MCF 10A (cell line): ENCODE results near the gene ZDHHC5. TPM values are rescaled to one million over a fixed set of nuclear protein-coding genes. Genes with fewer than 3 reads are reported as not detected.

Experiments
- BruUV-seq: library from RNA; stranded (reverse); fragments of 400-500 nt; replicated peaks from 2 replicates; lab custom pipeline; 2021; lab: Mats Ljungman, UMichigan
- CTCF ChIA-PET: fragments of 300-600 bp; sonication (Branson Sonifier 250); formaldehyde crosslinking; extraction: SDS; loops from one replicate; lab custom pipeline; 2021; ENCODE audit warnings: antibody characterized with exemption, inconsistent platforms; lab: Yijun Ruan, JAX
- POLR2A ChIA-PET: fragments of 300-600, 350-650 bp; sonication (Branson Sonifier 250); formaldehyde crosslinking; extraction: SDS; loops from one replicate; lab custom pipeline; 2020; ENCODE audit warnings: antibody characterized with exemption, inconsistent platforms; lab: Yijun Ruan, JAX
- DNase-seq: peaks from one replicate; pipeline ENCODE4 v3.0.0-alpha.2; 2018; ENCODE audit not compliant: unreplicated experiment
- H3K27ac Mint-ChIP-seq: one replicate; pipeline ENCODE4 v1.8.0; 2022; ENCODE audit warnings: mild to moderate bottlenecking, low read depth, mixed read lengths; ENCODE audit not compliant: unreplicated experiment
- H3K27me3 Mint-ChIP-seq: one replicate; pipeline ENCODE4 v1.8.0; 2022; ENCODE audit warnings: mixed read lengths; ENCODE audit not compliant: insufficient read depth, unreplicated experiment
- H3K36me3 Mint-ChIP-seq: one replicate; pipeline ENCODE4 v1.8.0; 2022; ENCODE audit warnings: mild to moderate bottlenecking, moderate library complexity, mixed read lengths; ENCODE audit not compliant: insufficient read depth, unreplicated experiment
- H3K4me1 Mint-ChIP-seq: one replicate; pipeline ENCODE4 v1.8.0; 2022; ENCODE audit warnings: mixed read lengths; ENCODE audit not compliant: insufficient read depth, unreplicated experiment
- H3K4me3 Mint-ChIP-seq: one replicate; pipeline ENCODE4 v1.8.0; 2022; ENCODE audit warnings: mild to moderate bottlenecking, moderate library complexity, mixed read lengths; ENCODE audit not compliant: unreplicated experiment
- H3K9me3 Mint-ChIP-seq: one replicate; pipeline ENCODE4 v1.8.0; 2022; ENCODE audit warnings: mixed read lengths; ENCODE audit not compliant: unreplicated experiment
- intact Hi-C: fragments of 100-400 bp; cut with micrococcal nuclease; formaldehyde crosslinking; loops from 2 replicates; pipeline ENCODE4 v1.14.1; 2022
- total RNA-seq: library from RNA; stranded (reverse); gene quantifications from 2 replicates; pipeline ENCODE4 v1.2.3, GENCODE V29; 2022
- TF ChIP-seq, protein P1 (sequence below): fragments of 200-600 bp; IDR thresholded peaks from one replicate; pipeline ENCODE4 v1.8.0; 2022; ENCODE audit warnings: antibody characterized with exemption, mild to moderate bottlenecking; ENCODE audit not compliant: unreplicated experiment

ZDHHC5 gene
- total RNA-seq, 1 experiment from 2014 or later, result 73.8 TPM

DNA sequence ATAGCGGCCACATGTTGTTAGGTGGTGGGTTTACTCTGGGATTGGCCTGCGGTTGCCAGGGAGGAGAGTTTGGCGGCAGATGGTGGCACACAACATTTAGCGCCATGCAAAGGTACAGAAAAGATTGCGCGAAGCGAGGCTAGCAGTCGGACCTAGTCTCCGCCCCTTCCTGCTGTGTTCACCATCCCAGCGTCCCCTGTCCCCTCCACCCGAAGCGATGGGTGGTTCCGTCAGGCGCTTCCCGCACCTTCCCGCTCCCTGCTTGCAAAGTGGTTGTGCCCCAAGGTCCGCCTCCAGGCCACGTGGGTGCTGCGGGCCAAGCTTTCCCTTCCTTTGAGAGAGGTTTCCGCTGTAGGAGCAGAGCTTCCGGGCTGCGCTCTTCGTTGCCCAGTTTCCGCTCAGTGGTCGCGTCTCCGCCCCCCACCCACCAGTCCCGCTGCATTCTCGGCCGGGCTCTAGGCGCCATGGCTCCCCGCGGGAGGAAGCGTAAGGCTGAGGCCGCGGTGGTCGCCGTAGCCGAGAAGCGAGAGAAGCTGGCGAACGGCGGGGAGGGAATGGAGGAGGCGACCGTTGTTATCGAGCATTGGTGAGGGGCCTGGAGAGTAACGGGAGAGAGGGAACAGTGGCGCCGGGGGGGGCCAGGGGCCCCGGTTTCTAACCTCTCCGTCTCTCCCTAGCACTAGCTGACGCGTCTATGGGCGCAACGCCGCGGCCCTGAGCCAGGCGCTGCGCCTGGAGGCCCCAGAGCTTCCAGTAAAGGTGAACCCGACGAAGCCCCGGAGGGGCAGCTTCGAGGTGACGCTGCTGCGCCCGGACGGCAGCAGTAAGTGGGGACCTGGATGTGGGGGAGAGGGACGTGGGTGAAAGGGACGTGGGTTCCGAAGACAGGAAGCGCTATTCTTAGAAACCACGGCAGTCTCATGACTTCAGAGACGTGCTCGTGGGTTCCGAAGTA, 73.5 kb downstream of the ZDHHC5 start, which contains the start of gene SELENOH:
Gene SELENOH, plus strand, starts transcription at position 360 of the 955 bp plus-strand sequence. Its CDS starts 105 bp downstream, at position 465.
- H3K27ac Mint-ChIP-seq, result peak within 1 kb of the TSS; percentile 99
- ChIA-PET POLR2A (interaction anchor here (0.6 to 5.9 kb wide), 26 partner anchors 8 to 943 kb away, joined by 3 to 109 read pairs (median 4); partner anchors contain the start of genes BTBD18, CTNND1, MED19 and SLC43A3), CTCF (interaction anchor here (0.6 to 4.4 kb wide), 8 partner anchors 10 to 542 kb away, joined by 3 to 44 read pairs (median 4); partner anchors contain the start of gene BTBD18)
- no TSS peak for BruUV-seq
- H3K4me3 Mint-ChIP-seq, result peak within 1 kb of the TSS; percentile 89
- H3K9me3 Mint-ChIP-seq, result no peaks in the 10 kb centered on the region
- intact Hi-C loops, result no loop called here
- no peaks in the 10 kb centered on the region for H3K27me3 Mint-ChIP-seq
- H3K4me1 Mint-ChIP-seq, result no peaks in the 10 kb centered on the region
- peaks cover 79% of the 10 kb centered on the region for H3K36me3 Mint-ChIP-seq
- DNase-seq, result peak; percentile 90
- TF ChIP-seq, protein P1, sequence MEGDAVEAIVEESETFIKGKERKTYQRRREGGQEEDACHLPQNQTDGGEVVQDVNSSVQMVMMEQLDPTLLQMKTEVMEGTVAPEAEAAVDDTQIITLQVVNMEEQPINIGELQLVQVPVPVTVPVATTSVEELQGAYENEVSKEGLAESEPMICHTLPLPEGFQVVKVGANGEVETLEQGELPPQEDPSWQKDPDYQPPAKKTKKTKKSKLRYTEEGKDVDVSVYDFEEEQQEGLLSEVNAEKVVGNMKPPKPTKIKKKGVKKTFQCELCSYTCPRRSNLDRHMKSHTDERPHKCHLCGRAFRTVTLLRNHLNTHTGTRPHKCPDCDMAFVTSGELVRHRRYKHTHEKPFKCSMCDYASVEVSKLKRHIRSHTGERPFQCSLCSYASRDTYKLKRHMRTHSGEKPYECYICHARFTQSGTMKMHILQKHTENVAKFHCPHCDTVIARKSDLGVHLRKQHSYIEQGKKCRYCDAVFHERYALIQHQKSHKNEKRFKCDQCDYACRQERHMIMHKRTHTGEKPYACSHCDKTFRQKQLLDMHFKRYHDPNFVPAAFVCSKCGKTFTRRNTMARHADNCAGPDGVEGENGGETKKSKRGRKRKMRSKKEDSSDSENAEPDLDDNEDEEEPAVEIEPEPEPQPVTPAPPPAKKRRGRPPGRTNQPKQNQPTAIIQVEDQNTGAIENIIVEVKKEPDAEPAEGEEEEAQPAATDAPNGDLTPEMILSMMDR, result no peak

DNA sequence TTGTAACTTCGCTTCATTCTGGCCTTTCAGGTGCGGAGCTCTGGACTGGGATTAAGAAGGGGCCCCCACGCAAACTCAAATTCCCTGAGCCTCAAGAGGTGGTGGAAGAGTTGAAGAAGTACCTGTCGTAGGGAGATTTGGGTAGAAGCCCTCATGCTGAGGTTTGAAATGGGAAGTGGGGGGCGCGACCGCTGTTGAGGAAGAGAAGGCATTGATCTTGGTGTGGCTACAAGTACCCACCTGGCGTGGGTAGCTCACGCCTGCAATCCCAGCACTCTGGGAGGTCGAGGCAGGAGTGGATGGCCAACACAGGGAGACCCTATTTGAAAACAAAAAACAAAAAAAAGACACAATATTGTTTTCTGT, 74.2 kb downstream of the ZDHHC5 start:
- Mint-ChIP-seq H3K36me3 (peaks cover 77% of the 10 kb centered on the region), H3K27ac (peak overlapping the region; percentile 99), H3K9me3 (no peaks in the 10 kb centered on the region), H3K4me3 (peak overlapping the region; percentile 89), H3K4me1 (no peaks in the 10 kb centered on the region), H3K27me3 (no peaks in the 10 kb centered on the region)
- BruUV-seq, result TSS peak; percentile 45
- no peak for DNase-seq
- POLR2A ChIA-PET, result interaction anchor here (0.6 to 5.9 kb wide), 24 partner anchors 8 to 943 kb away, joined by 3 to 109 read pairs (median 4); partner anchors contain the start of genes BTBD18, CTNND1, MED19 and SLC43A3
- TF ChIP-seq, protein P1, result no peak
- intact Hi-C loops, result no loop called here
- CTCF ChIA-PET, result interaction anchor here (0.6 to 4.4 kb wide), 6 partner anchors 9 to 541 kb away, joined by 3 to 44 read pairs (median 4); partner anchors contain the start of genes BTBD18 and TMX2

DNA sequence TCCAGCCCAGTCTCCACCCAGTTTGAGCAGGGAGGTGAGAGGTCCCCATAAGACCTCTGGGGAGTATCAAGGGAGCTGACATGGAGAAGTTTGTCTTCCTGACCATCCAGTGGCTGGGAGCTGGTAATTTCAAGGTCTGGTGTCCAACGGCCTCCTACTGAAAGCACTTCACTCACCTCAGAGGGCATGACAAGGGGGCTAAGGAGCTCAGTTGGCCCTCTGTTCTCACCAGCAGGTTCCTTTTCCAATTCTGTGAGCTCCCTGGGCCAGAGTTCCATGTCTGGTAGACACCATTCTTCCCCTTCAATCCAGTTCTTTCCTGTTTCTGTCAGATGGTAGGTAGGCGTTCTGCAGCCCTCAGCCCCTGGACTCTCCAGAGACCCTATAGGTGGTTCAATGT, 76.4 kb downstream of the ZDHHC5 start:
- DNase-seq, result no peak
- TF ChIP-seq, protein P1, result no peak
- Mint-ChIP-seq H3K27me3 (no peaks in the 10 kb centered on the region), H3K4me1 (no peaks in the 10 kb centered on the region), H3K36me3 (peaks cover 73% of the 10 kb centered on the region), H3K4me3 (no peak overlapping the region), H3K27ac (no peak overlapping the region), H3K9me3 (no peaks in the 10 kb centered on the region)
- intact Hi-C loops, result no loop called here
- ChIA-PET CTCF (interaction anchor here (0.7 to 9.9 kb wide), 5 partner anchors 11 to 230 kb away, joined by 3 to 115 read pairs (median 3); partner anchors contain the start of gene UBE2L6), POLR2A (interaction anchor here (0.7 to 5.9 kb wide), 5 partner anchors 19 to 55 kb away, joined by 4 to 109 read pairs (median 6); partner anchors contain the start of genes CTNND1, MED19 and TMX2)
- BruUV-seq, result no TSS peak

DNA sequence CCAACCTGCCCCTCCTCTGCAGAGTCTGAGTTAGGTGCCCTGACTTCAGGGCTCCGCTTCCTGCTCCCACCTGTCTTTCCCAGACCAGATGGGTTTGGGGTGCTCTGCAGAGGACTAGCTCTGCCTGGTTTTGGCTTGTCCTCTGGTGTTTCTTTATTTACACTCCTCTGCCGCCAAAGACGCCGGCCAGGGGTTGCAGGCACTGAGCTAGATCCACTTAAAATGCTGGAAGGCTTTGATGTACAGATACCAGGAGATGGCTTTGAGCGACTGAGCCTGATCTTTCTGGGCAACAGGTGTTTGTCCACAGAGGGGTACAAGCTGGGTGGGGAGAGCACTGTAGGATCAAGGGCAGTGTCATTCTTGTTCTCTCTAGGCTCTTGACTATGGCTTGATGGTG, 77.3 kb downstream of the ZDHHC5 start:
- no peaks in the 10 kb centered on the region for H3K9me3 Mint-ChIP-seq
- no peak overlapping the region for H3K4me3 Mint-ChIP-seq
- peaks cover 72% of the 10 kb centered on the region for H3K36me3 Mint-ChIP-seq
- no peaks in the 10 kb centered on the region for H3K4me1 Mint-ChIP-seq
- POLR2A ChIA-PET, result interaction anchor here (0.6 to 5.9 kb wide), 5 partner anchors 18 to 159 kb away, joined by 3 to 109 read pairs (median 4); partner anchors contain the start of gene CTNND1
- no peak overlapping the region for H3K27ac Mint-ChIP-seq
- intact Hi-C loops, result no loop called here
- H3K27me3 Mint-ChIP-seq, result no peaks in the 10 kb centered on the region
- no peak for DNase-seq
- CTCF ChIA-PET, result interaction anchor here (0.5 to 9.9 kb wide), 5 partner anchors 11 to 767 kb away, joined by 3 to 115 read pairs (median 3); no protein-coding TSS in a partner anchor
- TF ChIP-seq, protein P1, result no peak
- no TSS peak for BruUV-seq
